Peyer's patch (tissue), 4 donors: ENCODE results near the gene AMACR. TPM values are rescaled to one million over a fixed set of nuclear protein-coding genes. Genes with fewer than 3 reads are reported as not detected.

Experiments used
- DNase-seq, 3 donors: peaks; one replicate each; pipeline ENCODE4 v3.0.0-alpha.2; 2017 to 2019
- H3K27ac ChIP-seq, 4 donors: fragments of 200-600 bp; sonication (generic); one replicate each; pipeline ENCODE4 v1.5.1; 2016 to 2019
- H3K27me3 ChIP-seq, 2 donors: fragments of 200-600 bp; sonication (generic); one replicate each; pipeline ENCODE4 v1.5.1; 2019
- H3K36me3 ChIP-seq, 3 donors: fragments of 200-600 bp; sonication (generic); one replicate each; pipeline ENCODE4 v1.5.1; 2016 to 2019
- H3K4me1 ChIP-seq, 4 donors: fragments of 200-600 bp; sonication (generic); one replicate each; pipeline ENCODE4 v1.5.1; 2016 to 2019
- H3K4me3 ChIP-seq, 4 donors: fragments of 200-600 bp; sonication (generic); 1 replicate in 3 of 4; 2 replicates in 1 of 4; pipeline ENCODE4 v1.5.1; 2016 to 2019; ENCODE audit warnings: mild to moderate bottlenecking in 1 of 4
- H3K9me3 ChIP-seq, 4 donors: fragments of 200-600 bp; sonication (generic); one replicate each; pipeline ENCODE4 v1.5.1; 2016 to 2019; ENCODE audit warnings: mild to moderate bottlenecking in 1 of 4
- CTCF ChIP-seq, 6 experiments: fragments of 450-650 bp in 4 of 6; fragments of 200-600 bp in 2 of 6; sonication (generic) in 1 of 6; IDR thresholded peaks; one replicate each; pipeline ENCODE4 v1.5.1; 2017 to 2019; ENCODE audit warnings: antibody characterized with exemption in 6 of 6, mild to moderate bottlenecking in 3 of 6, moderate library complexity in 1 of 6
- POLR2A ChIP-seq, 2 donors: fragments of 450-650 bp; IDR thresholded peaks; one replicate each; pipeline ENCODE4 v1.5.1; 2017; ENCODE audit warnings: antibody characterized with exemption in 2 of 2, mild to moderate bottlenecking in 2 of 2, moderate library complexity in 2 of 2
- small RNA-seq, 2 donors: library from RNA; depleted of rRNA; stranded (forward); fragments of <200 nt; gene quantifications; one replicate each; pipeline ENCODE3, GENCODE V24; 2016
- total RNA-seq, 4 donors: library from RNA; depleted of rRNA; stranded (reverse); fragments of >200 nt; gene quantifications; one replicate each; pipeline ENCODE4 v1.1.0, GENCODE V29; 2016

The AMACR gene
- total RNA-seq, 4 donors from 2014 or later = 14.9 to 24.1 (median 20.3) TPM

- H3K4me1 ChIP-seq = no peaks in the 10 kb centered on the region
- no peaks in the 10 kb centered on the region for H3K36me3 ChIP-seq
- TF ChIP-seq POLR2A (IDR thresholded peaks at IDR 0.05) (no peak), CTCF (IDR thresholded peaks at IDR 0.05) (no peak)
- H3K27me3 ChIP-seq = no peaks in the 10 kb centered on the region
- no peaks in the 10 kb centered on the region for H3K9me3 ChIP-seq
- no peak overlapping the region for H3K4me3 ChIP-seq
- DNase-seq = no peak
- no peak overlapping the region for H3K27ac ChIP-seq
Observed at GRCh38 chr5:33938507-33938796, 69.4 kb downstream of the AMACR start.

- H3K36me3 ChIP-seq = no peaks in the 10 kb centered on the region
- DNase-seq = no peak
- H3K27ac ChIP-seq = no peak overlapping the region
- H3K4me1 ChIP-seq = no peaks in the 10 kb centered on the region
- no peak overlapping the region for H3K4me3 ChIP-seq
- no peaks in the 10 kb centered on the region for H3K9me3 ChIP-seq
- TF ChIP-seq POLR2A (IDR thresholded peaks at IDR 0.05) = no peak
- no peaks in the 10 kb centered on the region for H3K27me3 ChIP-seq
Observed at GRCh38 chr5:33937707-33938506, 69.9 kb downstream of the AMACR start.

- Histone ChIP-seq H3K36me3 (no peaks in the 10 kb centered on the region), H3K27me3 (no peaks in the 10 kb centered on the region), H3K9me3 (no peaks in the 10 kb centered on the region), H3K27ac (no peak overlapping the region), H3K4me1 (no peaks in the 10 kb centered on the region), H3K4me3 (no peak overlapping the region)
- TF ChIP-seq CTCF (IDR thresholded peaks at IDR 0.05) (no peak), POLR2A (IDR thresholded peaks at IDR 0.05) (no peak)
- no peak for DNase-seq
Observed at GRCh38 chr5:33937017-33937706, 70.7 kb downstream of the AMACR start.

- no peaks in the 10 kb centered on the region for H3K36me3 ChIP-seq
- H3K4me3 ChIP-seq = peak within 1 kb of the TSS in 1 of 4 donors; percentile 20
- TF ChIP-seq CTCF (IDR thresholded peaks at IDR 0.05) = no peak
- no peak for TF ChIP-seq POLR2A (IDR thresholded peaks at IDR 0.05)
- H3K27ac ChIP-seq = no peak within 1 kb of the TSS
- DNase-seq = no peak
- H3K27me3 ChIP-seq = no peaks in the 10 kb centered on the region
- H3K9me3 ChIP-seq = no peaks in the 10 kb centered on the region
- H3K4me1 ChIP-seq = no peaks in the 10 kb centered on the region
Observed at GRCh38 chr5:33936381-33937016, 71.4 kb downstream of the AMACR start, which contains the start of gene RXFP3. Gene RXFP3, plus strand, starts transcription at chr5:33936386. Its CDS starts 355 bp downstream, at chr5:33936741.

Small RNA genes within 50 kb of the gene (small RNA-seq; reads per million reads assigned to genes)
- gene AC139783.1 = 0 reads per million in 2 donors

Other genes starting within 250 kb of the AMACR start
- gene ADAMTS12, start 116.1 kb downstream of the AMACR start, total RNA-seq = 10 to 100 TPM in 1 of 4 donors, 1 to 10 TPM in 2, under 1 TPM in 1; 0.53 to 11.6 (median 1.3) TPM
- not detected for gene RXFP3, start 71.7 kb downstream of the AMACR start, total RNA-seq
- gene SLC45A2, start 23.4 kb downstream of the AMACR start, total RNA-seq = not detected
- 10 to 100 TPM in 2 of 4 donors, 1 to 10 TPM in 2; 7.2 to 33.0 (median 11.4) TPM for gene C1QTNF3, start 35.2 kb upstream of the AMACR start, total RNA-seq